Ovary (tissue), 9 donors: Measurements from ENCODE around the gene MFNG. TPM values are rescaled to one million over a fixed set of nuclear protein-coding genes. Genes with fewer than 3 reads are reported as not detected.

Experiments
- DNase-seq, 5 donors: peaks; one replicate each; pipeline ENCODE4 v3.0.0-alpha.2; 2019 to 2020
- H3K27ac ChIP-seq, 2 donors: fragments of 200-600 bp; one replicate each; pipeline versions ENCODE4 v1.5.1 to v1.8.0; 2019 to 2022
- H3K27me3 ChIP-seq: fragments of 200-600 bp; one replicate; pipeline ENCODE4 v1.8.0; 2022
- H3K36me3 ChIP-seq: fragments of 200-600 bp; sonication (generic); one replicate; pipeline ENCODE4 v1.5.1; 2019
- H3K4me1 ChIP-seq: one replicate; pipeline ENCODE4 v1.8.1; 2013; ENCODE audit warnings: mild to moderate bottlenecking, moderate library complexity; ENCODE audit not compliant: insufficient read depth
- H3K4me3 ChIP-seq: fragments of 200-600 bp; sonication (generic); one replicate; pipeline ENCODE4 v1.5.1; 2017
- H3K9me3 ChIP-seq, 2 donors: fragments of 200-600 bp in 1 of 2; sonication (generic) in 1 of 2; one replicate each; pipeline versions ENCODE4 v1.5.1 to v1.8.1; 2013 to 2019; ENCODE audit warnings: mild to moderate bottlenecking in 1 of 2, moderate library complexity in 1 of 2
- CTCF ChIP-seq, 3 donors: fragments of 450-650 bp in 2 of 3; fragments of 200-600 bp in 1 of 3; IDR thresholded peaks; one replicate each; pipeline versions ENCODE4 v1.5.1 to v1.8.0; 2016 to 2022; ENCODE audit warnings: antibody characterized with exemption in 3 of 3, mild to moderate bottlenecking in 1 of 3
- EP300 ChIP-seq: sonication (generic); formaldehyde crosslinking; IDR thresholded peaks from one replicate; pipeline ENCODE4 v1.6.1; 2017; ENCODE audit warnings: antibody characterized with exemption
- POLR2A ChIP-seq: fragments of 450-650 bp; IDR thresholded peaks from one replicate; pipeline ENCODE4 v1.6.1; 2017; ENCODE audit warnings: antibody characterized with exemption, mild to moderate bottlenecking, moderate library complexity
- WGBS, 3 donors: extraction: QIAGEN DNeasy Blood & Tissue Kit in 1 of 3; methylation state at CpG; one replicate each; pipeline versions ENCODE4 v1.1.5 to v1.1.7; 2013 to 2017; 5-methylcytosine and 5-hydroxymethylcytosine counted together
- intact Hi-C, 4 donors: fragments of 100-400 bp; cut with DNase I; formaldehyde crosslinking; loops; one replicate each; pipeline versions ENCODE4 v1.11.0 to v1.15.1; 2022 to 2023
- polyA plus RNA-seq, 2 donors: library from polyadenylated mRNA; stranded (reverse); fragments of 200-250 nt in 1 of 2; fragments of 350-450 nt in 1 of 2; fragmentation: Illumina TruSeq in 1 of 2; extraction: RNeasy Lipid Tissue Mini Kit (QIAGEN cat#74804) in 1 of 2; gene quantifications; one replicate each; pipeline ENCODE4 v1.2.3, GENCODE V29; 2013 to 2014
- total RNA-seq, 7 donors: library from RNA; depleted of rRNA in 2 of 7; stranded (reverse); fragments of >200 nt in 2 of 7; fragmentation: NEBNext Ultra II Directional in 3 of 7; extraction: Animal tissue kit (Norgen Biotek cat#: 25700) in 3 of 7; gene quantifications; one replicate each; pipeline versions ENCODE4 v1.1.0 to v1.2.4, GENCODE V29; 2016 to 2023
- donor health status: DM: no; HTN: no; CAD: no; lungs with moderate emphysema.
- donor health status: DM: no; HTN: no; CAD: no.
- donor health status: Bipolar disorder and iron deficiency.
- donor health status: DM: yes; HTN: yes; CAD: no.
- donor health status: DM: no; HTN: no; CAD: no.
- donor health status: DM: yes; HTN: yes; CAD: no.

The MFNG gene
- total and polyA plus RNA-seq, 9 donors = 4.4 to 11.1 (median 7.1) TPM

- no peak for DNase-seq
- intact Hi-C loops = loop anchor here in 1 of 4 donors (10.0 kb wide), 1 partner anchor 166 kb away; no protein-coding TSS in a partner anchor
- Histone ChIP-seq H3K4me3 (no peak overlapping the region), H3K36me3 (no peaks in the 10 kb centered on the region), H3K27me3 (no peaks in the 10 kb centered on the region), H3K9me3 (no peaks in the 10 kb centered on the region), H3K27ac (no peak overlapping the region), H3K4me1 (no peaks in the 10 kb centered on the region)
- whole genome bisulfite sequencing, 3 donors = 77 to 85% (median 85%) methylated on average over 17 of the region's 17 CpGs
- TF ChIP-seq POLR2A (no peak), CTCF (IDR thresholded peaks at IDR 0.05) (no peak), EP300 (no peak)
These were observed 5.5 kb downstream of the MFNG start for GRCh38 chr22:37480387-37481346.

- Histone ChIP-seq H3K36me3 (no peaks in the 10 kb centered on the region), H3K4me3 (no peak overlapping the region), H3K9me3 (no peaks in the 10 kb centered on the region), H3K27me3 (no peaks in the 10 kb centered on the region), H3K27ac (no peak overlapping the region), H3K4me1 (no peaks in the 10 kb centered on the region)
- 75 to 79% (median 77%) methylated on average over 15 of the region's 15 CpGs for WGBS, 3 donors
- no peak for TF ChIP-seq CTCF (IDR thresholded peaks at IDR 0.05)
- no peak for TF ChIP-seq EP300
- no peak for TF ChIP-seq POLR2A
- DNase-seq = no peak
- intact Hi-C loops = no loop called here
These were observed 7.0 kb downstream of the MFNG start for GRCh38 chr22:37479196-37479595.

- H3K27me3 ChIP-seq = no peaks in the 10 kb centered on the region
- no peaks in the 10 kb centered on the region for H3K9me3 ChIP-seq
- no peaks in the 10 kb centered on the region for H3K36me3 ChIP-seq
- 55 to 65% (median 58%) methylated on average over 14 of the region's 14 CpGs for WGBS, 3 donors
- TF ChIP-seq CTCF (IDR thresholded peaks at IDR 0.05) (no peak), EP300 (no peak), POLR2A (no peak)
- no peaks in the 10 kb centered on the region for H3K4me1 ChIP-seq
- intact Hi-C loops = no loop called here
- no peak overlapping the region for H3K27ac ChIP-seq
- no peak overlapping the region for H3K4me3 ChIP-seq
- no peak for DNase-seq
These were observed 9.5 kb downstream of the MFNG start for GRCh38 chr22:37476389-37477329.

GRCh38 chr22:37474447-37475090 lies 11.6 kb downstream of the MFNG start:
- no peak overlapping the region for H3K4me3 ChIP-seq
- no peaks in the 10 kb centered on the region for H3K4me1 ChIP-seq
- H3K27me3 ChIP-seq = no peaks in the 10 kb centered on the region
- no peaks in the 10 kb centered on the region for H3K9me3 ChIP-seq
- TF ChIP-seq EP300 (no peak), CTCF (IDR thresholded peaks at IDR 0.05) (no peak), POLR2A (no peak)
- intact Hi-C loops = no loop called here
- H3K27ac ChIP-seq = no peak overlapping the region
- 53 to 68% (median 57%) methylated on average over 11 of the region's 11 CpGs for WGBS, 3 donors
- no peaks in the 10 kb centered on the region for H3K36me3 ChIP-seq
- no peak for DNase-seq
